Mesenteric fat pad (tissue), 1 donor: ENCODE data around the gene RNF126. TPM values are rescaled to one million over a fixed set of nuclear protein-coding genes. Genes with fewer than 3 reads are reported as not detected.

Experiments used
- DNase-seq: peaks from one replicate; pipeline ENCODE4 v3.0.0-alpha.2; 2020; ENCODE audit warnings: low spot score
- total RNA-seq: library from RNA; stranded (reverse); fragmentation: NEBNext Ultra II Directional; extraction: Animal tissue kit (Norgen Biotek cat#: 25700); gene quantifications from one replicate; pipeline ENCODE4 v1.2.1, GENCODE V29; 2021
- donor health status: DM: yes; HTN: yes; CAD: no.

RNF126 gene
- total RNA-seq, 1 donor from 2014 or later: 37.3 TPM

DNA sequence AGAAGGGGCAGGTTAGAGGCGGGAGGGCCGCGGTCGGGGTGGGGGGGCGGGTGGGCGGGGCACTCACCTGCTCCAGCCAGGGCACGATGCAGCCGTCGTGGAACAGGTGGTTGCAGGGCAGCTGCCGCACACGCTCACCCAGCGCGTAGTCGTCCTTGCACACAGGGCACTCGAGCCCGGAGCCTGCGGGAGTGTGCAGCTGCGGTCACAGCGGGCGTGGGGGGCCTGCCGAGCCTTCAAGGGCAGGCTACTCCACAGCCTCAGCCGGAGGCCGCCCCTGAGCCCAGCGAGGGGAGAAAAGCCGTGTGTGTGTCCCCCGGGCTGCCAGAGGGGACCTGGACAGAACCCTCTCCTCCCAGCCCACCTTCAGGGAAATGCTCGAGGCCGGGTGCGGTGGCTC is 14.7 kb downstream of the RNF126 start:
- DNase-seq: no peak

DNA sequence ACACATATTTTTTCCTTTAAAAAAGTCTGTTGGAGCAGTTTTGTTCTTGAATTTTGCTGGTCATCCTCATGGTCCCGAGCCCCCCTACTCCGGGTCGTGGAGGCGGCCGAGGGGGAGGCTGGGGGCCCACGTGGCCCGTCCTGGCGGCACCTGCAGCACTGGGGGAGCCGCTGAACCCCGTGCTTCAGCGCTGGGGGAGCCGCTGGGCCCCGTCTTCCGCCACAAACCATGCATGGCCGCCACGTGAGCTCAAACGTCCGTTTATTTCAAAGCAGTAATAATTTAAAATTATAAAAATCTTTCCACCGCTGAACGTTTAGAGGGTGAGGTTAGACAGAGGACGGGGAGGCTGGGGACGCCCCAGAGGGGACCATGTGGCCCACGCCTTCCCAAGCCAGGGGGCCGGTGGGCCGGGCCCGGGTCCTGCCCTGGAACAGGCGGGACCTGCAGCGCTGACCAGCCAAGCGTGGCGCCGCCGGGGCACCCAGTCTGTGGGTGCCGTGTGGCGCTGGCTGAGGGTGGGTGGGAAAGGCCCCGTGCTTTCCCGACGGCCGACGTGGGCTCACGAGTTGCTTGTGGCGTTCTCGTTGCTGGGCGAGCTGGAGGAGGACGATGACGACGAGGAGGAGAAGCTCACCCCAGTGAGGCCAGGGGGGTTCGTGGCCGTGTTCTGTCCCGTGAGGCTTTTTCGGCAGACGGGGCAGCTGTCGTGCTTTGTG is 15.3 kb downstream of the RNF126 start:
- no peak for DNase-seq

DNA sequence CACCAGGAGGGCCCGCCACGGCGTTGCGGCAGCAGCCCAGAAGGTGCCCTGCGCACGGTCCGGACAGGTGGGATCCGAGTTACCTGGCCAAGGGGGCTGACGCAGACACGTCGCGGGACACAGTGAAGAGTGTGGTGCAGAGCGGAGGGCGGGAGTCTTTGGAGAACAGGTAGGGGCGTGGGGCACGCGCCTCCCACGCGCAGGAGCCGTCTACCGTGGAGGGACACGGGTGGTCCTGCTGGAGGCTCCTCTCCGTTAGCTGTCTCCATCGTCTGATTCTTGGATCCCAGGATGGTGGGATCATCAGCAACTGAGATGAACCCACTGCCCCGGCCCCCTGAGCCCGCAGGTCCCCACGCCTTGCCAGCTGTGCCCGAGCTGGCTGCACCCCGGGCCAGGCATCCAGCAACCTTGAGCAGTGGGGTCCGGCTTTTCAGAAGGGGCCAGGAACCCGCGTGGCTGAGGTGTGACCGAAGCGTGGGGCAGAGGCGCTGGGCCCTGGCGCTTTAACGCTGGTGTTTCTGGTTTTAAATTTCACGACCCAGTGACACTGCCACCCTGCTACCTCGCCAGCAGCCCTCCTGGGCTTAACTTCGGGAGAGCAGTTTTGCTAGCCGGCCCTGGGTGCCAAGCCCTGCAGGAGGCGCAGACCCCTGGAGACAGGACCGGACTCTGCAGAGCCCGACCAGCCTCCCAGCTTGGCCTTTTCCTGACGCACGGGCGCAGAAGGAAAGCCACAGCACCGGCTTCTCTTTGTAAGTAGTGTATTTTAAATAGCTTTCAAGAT is 16.0 kb downstream of the RNF126 start:
- no peak for DNase-seq

DNA sequence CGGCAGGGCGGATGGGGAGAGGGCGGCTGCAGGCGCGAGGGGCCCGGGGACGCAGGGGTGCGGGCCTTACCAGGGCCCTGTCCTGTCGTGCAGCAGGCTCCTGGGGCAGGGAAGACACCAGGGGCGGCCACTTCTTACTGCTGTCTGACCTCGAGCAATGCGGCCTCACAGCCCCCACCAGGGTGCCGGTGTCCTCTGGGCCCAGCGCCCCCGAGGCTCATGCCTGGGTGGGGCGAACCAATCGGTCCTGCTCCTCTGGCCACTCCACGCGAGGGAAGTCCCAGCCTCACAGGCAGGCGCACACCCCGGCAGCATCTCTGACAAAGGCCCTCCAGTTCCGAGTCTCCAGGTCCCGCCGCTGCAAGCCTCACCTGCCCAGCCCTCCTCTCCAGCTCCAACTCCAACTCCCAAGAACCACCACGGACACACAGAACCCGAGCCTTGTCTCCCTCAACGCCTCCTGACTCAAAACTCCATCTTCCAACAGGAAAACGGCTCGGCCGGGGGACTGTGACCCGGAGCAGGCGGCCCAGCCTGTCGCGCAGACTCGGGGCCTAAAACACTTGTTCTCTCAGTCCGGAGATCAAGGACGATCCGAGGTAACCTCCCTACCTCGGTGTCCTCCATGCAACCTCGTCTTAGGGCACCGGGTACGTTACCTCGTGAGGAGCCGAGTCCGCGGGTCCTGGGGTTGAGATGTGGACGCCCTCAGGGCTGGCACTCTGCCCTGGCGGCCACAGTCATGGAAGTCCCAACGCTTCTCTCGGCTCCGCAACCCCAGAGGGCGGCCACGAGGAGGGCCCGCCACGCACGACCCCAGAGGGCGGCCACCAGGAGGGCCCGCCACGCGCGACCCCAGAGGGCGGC is 16.9 kb downstream of the RNF126 start:
- DNase-seq: no peak

DNA sequence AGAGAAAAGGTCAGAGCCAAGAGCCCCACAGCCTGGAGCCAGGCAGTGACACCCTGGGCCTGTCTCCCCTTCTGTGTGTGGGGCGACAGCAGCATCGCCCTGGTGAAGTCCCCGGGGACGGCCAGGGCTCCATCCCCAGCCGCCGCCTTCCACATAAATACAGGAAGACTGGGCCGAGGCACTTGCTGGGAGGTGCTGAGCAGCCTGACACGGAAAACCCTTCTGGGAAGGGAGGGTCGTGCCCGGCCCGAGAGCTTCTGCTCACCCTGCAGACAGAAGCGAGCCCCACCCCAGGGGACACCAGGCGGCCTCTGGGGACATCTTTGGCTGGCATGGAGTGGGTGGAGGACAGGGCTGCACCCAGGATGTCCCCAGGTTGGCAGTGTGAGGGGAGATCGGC is 18.2 kb downstream of the RNF126 start:
- DNase-seq: no peak

DNA sequence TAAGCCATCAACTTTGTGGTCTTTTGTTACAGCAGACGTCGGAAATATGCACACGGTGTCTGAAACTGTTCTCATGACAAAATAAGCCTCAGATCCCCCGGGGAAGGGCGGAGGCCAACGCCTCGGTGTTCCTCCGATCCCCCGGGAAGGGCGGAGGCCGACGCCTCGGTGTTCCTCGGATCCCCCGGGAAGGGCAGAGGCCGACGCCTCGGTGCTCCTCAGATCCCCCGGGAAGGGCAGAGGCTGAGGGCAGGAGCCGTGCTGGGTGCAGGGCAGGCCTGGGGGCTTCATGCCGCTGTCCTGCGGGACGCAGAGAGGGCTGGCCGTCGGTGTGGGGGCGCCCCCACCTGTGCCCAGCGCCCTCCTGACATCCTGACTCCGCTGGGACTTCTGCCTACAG is 18.7 kb downstream of the RNF126 start:
- no peak for DNase-seq

GRCh38 chr19:643736-644135 is 19.3 kb downstream of the RNF126 start:
- no peak for DNase-seq

DNA sequence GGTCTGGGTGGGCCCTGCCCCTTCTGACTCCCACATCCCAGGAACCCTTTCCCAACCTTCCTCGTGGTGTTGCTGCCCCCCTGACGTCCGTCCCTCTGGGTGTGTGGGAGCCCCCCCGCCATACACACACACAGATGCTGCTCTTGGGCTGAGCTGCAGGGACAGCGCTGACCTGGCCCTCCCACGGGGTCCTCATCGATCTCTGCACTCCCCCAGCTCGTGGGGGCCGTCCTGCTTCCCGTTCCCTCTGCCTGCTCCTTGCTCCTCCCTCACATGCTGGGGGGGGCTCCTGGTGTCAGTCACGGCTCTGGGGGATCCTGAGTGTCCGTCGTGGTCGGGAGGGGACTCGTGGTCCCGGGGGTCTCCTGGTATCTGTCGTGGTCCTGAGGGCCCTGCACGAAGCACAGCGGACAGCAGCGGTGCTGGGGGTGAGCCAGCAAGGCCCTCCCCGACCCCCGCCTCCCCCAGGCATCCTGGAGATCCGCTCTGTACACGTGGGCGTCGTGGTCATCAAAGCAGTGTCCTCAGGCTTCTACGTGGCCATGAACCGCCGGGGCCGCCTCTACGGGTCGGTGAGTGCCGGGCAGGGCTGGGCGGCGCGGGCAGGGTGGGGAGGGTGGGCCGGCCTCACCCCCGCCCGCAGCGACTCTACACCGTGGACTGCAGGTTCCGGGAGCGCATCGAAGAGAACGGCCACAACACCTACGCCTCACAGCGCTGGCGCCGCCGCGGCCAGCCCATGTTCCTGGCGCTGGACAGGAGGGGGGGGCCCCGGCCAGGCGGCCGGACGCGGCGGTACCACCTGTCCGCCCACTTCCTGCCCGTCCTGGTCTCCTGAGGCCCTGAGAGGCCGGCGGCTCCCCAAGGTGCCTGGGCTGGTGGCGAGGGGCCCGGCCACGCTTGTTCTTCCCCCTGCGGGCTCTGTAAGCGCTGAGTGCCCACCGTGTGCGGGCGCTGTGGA is 20.0 kb downstream of the RNF126 start:
- no peak for DNase-seq

DNA sequence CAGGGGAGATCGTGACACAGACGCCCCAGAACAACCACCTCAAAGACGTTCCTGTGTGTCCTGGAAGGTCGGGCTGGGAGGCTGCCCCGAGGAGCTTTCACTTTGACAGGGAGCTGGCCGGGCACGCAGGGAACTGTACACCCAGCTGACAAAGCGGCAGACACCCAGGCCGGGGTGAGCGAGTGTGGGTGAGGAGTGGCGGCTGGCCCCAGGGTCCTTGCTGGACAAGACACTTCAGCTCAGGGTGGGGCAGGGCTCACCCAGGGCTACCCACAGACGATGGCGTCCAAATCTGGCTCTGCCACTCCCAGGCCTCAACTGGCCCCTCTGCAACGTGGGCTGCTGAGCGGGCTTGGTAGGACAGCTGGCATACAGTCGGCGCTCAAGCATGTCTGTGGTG is 21.3 kb downstream of the RNF126 start:
- no peak for DNase-seq

GRCh38 chr19:640606-641189 is 22.3 kb downstream of the RNF126 start:
- no peak for DNase-seq

DNA sequence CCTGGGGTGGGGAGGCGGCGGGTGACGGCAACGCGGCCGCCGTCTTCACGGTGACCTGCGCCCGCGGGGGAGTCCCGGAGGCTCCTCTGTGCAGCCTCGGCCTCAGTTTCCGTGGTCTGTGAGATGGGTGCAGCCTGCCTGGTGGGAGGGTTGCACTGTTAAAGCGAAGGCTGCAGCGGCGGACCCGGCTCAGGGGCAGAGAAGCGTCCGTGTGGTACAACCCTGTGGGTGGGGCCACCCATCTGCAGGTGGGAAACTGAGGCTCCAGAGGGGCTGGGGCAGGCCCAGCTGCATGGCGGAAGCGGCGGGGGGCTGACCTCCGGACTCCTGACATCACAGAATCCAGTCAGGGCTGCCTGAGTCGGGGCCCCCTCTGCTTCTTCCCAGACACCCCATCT is 22.9 kb downstream of the RNF126 start:
- DNase-seq: no peak

- DNase-seq: peak; percentile 98
These were observed 23.5 kb downstream of the RNF126 start, which contains the start of gene FGF22 for GRCh38 chr19:639253-640160. Gene FGF22, plus strand, starts transcription at chr19:639879. Its CDS starts 47 bp downstream, at chr19:639926.

DNA sequence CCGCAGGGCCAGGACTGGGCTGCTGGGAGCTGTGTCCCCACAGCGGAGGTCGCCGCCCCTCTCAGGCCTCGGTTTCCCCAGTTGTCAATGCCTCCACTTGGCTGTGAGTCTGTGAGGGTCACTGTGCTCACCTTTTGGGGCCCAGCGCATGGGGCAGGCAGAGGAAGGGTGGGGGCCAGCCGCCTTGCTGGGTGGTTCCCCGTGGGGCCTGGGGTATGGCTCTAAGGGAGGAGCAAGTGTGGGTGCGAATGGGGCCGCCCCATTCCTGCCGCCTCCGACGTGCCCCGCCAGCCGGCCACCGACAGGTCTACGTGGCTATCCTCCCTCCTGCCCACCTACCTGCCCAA is 24.1 kb downstream of the RNF126 start:
- DNase-seq: no peak

- no peak for DNase-seq
These were observed 27.9 kb downstream of the RNF126 start for GRCh38 chr19:634975-635652.

DNA sequence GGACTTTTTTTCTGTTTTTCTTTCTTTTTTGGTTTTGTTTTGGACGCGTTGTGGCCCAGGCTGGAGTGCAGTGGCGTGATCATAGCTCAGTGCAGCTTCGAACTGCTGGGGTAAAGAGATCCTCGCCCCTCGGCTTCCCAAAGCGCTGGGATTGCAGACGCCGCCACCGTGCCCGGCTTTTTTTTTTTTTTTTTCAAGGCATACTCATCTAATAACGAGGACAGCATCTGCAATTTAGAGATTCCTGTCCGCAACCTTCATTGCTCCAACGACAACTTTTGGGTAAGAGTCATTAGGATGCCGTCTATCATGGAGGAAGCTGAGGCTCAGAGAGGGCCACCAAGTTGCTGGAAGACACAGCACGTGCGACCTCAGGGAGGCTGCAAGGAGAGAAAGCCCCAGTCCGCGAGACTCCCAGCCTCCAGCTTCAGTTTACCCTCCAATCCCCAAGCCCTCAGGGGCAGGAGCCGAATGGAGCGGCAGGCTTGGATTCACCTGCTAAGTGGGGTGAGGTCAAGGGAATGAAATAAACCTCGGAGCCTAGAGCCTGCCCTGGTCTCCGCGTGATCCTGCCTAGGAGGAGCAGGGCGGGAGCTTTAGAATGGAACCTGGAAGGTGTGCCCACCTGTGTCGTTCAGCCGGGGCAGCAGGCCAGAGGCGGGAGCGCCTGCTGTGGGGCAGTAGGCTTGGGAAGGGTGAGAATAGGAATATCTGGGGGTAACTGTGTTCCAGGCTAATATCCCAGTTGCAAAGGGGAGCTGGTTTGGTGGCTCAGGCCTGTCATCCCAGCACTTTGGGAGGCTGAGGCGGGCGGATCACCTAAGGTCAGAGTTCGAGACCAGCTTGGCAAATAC is 29.0 kb downstream of the RNF126 start:
- DNase-seq: no peak

DNA sequence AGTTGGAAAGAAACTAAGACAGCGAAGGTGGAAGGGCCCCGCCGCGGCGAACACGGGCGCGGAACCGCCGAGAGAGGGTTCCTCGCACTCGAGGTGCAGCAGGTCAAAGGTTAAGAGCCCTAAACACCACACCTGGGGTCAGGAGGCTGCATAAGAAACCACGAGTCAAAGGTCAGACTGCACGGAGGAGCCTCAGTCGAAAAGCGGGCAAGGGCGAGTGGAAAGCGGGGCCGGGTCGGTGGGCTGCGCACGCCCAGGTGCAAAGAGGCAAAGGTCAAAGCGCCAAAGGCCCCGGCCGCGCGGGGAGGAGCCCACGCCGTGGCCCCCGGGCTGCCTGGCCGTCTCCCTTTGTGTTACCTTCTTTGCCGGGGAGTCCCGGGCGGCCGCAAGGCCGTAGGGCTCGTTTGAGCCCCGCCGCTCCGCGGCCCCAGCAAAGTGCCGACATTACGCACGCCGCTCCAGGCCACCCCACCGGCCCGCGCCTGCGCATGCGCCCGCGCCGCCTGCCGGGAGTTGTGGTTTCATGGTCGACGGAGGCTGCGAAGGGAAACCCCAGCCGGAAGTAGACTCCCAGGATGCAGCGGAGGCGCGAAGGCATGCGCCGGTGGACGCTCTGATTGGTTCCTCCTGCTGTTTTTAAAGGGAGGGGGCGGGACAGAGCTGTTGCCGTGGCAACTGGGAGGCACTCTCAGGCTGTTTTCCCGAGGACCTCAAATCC is 29.8 kb downstream of the RNF126 start, which contains the start of gene POLRMT:
Gene POLRMT, minus strand, starts transcription at position 470 of the 718 bp plus-strand sequence. Its CDS starts 25 bp downstream, at position 445.
- DNase-seq: peak; percentile 99

DNA sequence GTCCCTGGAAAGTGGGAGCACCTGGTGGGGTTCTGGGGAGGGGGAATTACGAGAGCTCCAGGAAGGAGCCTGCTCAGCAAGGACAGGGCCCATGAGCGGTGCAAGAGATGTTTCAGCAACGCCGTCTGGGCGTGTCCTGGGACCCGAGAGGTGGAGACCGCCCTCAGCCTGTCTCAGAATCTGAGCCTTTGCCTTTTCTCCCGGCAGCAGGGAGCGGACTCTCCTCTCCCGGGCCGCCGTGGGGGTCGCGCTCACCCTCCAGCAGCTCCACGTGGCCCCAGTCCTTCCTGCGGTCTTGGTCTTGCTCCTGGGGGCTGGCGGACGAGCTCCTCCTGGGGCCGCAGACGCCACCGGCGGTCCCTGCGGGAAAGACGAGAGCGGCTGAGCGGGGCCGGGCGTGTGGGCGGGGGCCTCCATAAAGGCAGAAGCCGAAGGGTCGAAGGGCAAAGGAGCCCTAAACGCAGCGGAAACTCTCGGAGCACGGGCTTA is 30.4 kb downstream of the RNF126 start:
- DNase-seq: no peak
